Tibial artery (tissue), 4 donors: Measurements from ENCODE around the gene LASP1NB.

Experiments used
- DNase-seq, 2 donors: peaks; one replicate each; pipeline ENCODE4 v3.0.0-alpha.2; 2019
- H3K27ac ChIP-seq, 2 donors: fragments of 200-600 bp; sonication (generic) in 1 of 2; 1 replicate in 1 of 2; 2 replicates in 1 of 2; pipeline ENCODE4 v1.5.1; 2018 to 2019; ENCODE audit warnings: mild to moderate bottlenecking in 1 of 2
- H3K27me3 ChIP-seq, 2 donors: fragments of 200-600 bp; sonication (generic) in 1 of 2; one replicate each; pipeline versions ENCODE4 v1.5.1 to v1.6.0; 2016 to 2019
- H3K36me3 ChIP-seq, 3 donors: fragments of 200-600 bp; sonication (generic) in 2 of 3; one replicate each; pipeline ENCODE4 v1.5.1; 2016 to 2019; ENCODE audit warnings: mild to moderate bottlenecking in 2 of 3
- H3K4me1 ChIP-seq, 4 donors: fragments of 200-600 bp; sonication (generic) in 2 of 4; 1 replicate in 3 of 4; 2 replicates in 1 of 4; pipeline ENCODE4 v1.5.1; 2016 to 2019
- H3K4me3 ChIP-seq, 2 donors: fragments of 200-600 bp; sonication (generic) in 1 of 2; 1 replicate in 1 of 2; 2 replicates in 1 of 2; pipeline ENCODE4 v1.5.1; 2018 to 2019; ENCODE audit warnings: mild to moderate bottlenecking in 2 of 2
- H3K9me3 ChIP-seq, 3 donors: fragments of 200-600 bp; sonication (generic) in 1 of 3; one replicate each; pipeline ENCODE4 v1.5.1; 2016 to 2019
- CTCF ChIP-seq, 2 experiments: fragments of 200-600 bp in 1 of 2; fragments of 450-650 bp in 1 of 2; IDR thresholded peaks; one replicate each; pipeline ENCODE4 v1.5.1; 2017 to 2019; ENCODE audit warnings: antibody characterized with exemption in 2 of 2, mild to moderate bottlenecking in 1 of 2, moderate library complexity in 1 of 2
- intact Hi-C: fragments of 100-400 bp; cut with DNase I; formaldehyde crosslinking; loops from one replicate; pipeline ENCODE4 v1.15.0; 2023; ENCODE audit warnings: low total_unique reads

LASP1NB gene

DNA sequence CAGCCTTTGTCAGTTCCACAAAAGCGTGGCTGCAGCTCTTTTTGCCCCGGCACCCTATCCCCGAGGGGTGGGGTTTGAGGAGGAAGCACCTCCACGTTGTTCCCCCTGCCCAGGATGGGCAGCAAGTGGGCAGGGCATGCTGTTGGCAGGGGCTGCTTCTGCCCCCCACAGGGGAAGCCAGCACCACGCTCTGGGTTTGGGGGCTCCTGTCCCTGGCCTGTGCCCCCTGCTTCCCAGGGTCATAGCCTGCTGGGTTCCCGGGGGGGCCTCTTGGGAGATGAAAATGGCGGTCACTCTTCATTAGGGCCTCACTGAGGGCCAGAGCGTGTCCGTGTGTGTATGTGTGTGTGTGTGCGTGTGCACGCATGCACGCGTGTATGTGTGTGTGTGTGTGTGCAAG, 32.8 kb upstream of the LASP1NB start:
- H3K9me3 ChIP-seq: no peaks in the 10 kb centered on the region
- H3K27ac ChIP-seq: peak overlapping the region; percentile 23 to 77
- intact Hi-C loops: no loop called here
- TF ChIP-seq CTCF (IDR thresholded peaks at IDR 0.05): no peak
- H3K4me3 ChIP-seq: no peak overlapping the region
- peaks cover 27 to 86% (median 38%) of the 10 kb centered on the region in 3 donors for H3K36me3 ChIP-seq
- H3K4me1 ChIP-seq: peaks cover 0 to 91% (median 56%) of the 10 kb centered on the region in 4 donors
- no peaks in the 10 kb centered on the region for H3K27me3 ChIP-seq
- no peak for DNase-seq

- Histone ChIP-seq H3K9me3 (no peaks in the 10 kb centered on the region), H3K4me1 (peaks cover 0 to 91% (median 54%) of the 10 kb centered on the region in 4 donors), H3K36me3 (peaks cover 27 to 84% (median 41%) of the 10 kb centered on the region in 3 donors), H3K27ac (peak overlapping the region; percentile 57 to 77), H3K4me3 (no peak overlapping the region), H3K27me3 (no peaks in the 10 kb centered on the region)
- intact Hi-C loops: no loop called here
- no peak for TF ChIP-seq CTCF (IDR thresholded peaks at IDR 0.05)
- no peak for DNase-seq
These were observed 32.3 kb upstream of the LASP1NB start for GRCh38 chr17:38893113-38893512.

- no peaks in the 10 kb centered on the region for H3K9me3 ChIP-seq
- no peak for DNase-seq
- TF ChIP-seq CTCF (IDR thresholded peaks at IDR 0.05): no peak
- no peaks in the 10 kb centered on the region for H3K27me3 ChIP-seq
- intact Hi-C loops: no loop called here
- peak overlapping the region; percentile 57 to 77 for H3K27ac ChIP-seq
- H3K4me1 ChIP-seq: peaks cover 0 to 91% (median 54%) of the 10 kb centered on the region in 4 donors
- H3K36me3 ChIP-seq: peaks cover 31 to 86% (median 46%) of the 10 kb centered on the region in 3 donors
- no peak overlapping the region for H3K4me3 ChIP-seq
These were observed 31.8 kb upstream of the LASP1NB start for GRCh38 chr17:38893607-38894006.

DNA sequence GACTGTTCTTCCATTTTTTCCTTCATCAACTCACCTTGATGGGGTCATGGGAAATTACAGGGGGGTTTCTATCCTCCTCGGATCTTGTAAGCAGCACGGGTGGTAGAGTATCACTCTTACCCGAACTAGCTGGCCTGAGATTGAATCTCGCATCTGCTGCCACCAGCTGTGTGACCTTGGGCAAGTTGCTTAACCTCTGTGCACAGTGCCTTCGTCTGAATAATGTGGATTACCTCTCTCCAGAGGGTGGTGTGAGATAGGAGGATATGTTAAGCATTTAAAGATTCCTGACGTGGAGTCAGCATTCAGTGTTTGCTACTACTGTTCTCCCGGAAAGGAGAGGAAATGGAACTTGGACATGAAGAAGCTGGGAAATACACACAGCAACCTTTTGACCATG, 31.1 kb upstream of the LASP1NB start:
- H3K9me3 ChIP-seq: no peaks in the 10 kb centered on the region
- intact Hi-C loops: no loop called here
- DNase-seq: no peak
- no peaks in the 10 kb centered on the region for H3K27me3 ChIP-seq
- no peak overlapping the region for H3K4me3 ChIP-seq
- H3K4me1 ChIP-seq: peaks cover 0 to 91% (median 59%) of the 10 kb centered on the region in 4 donors
- TF ChIP-seq CTCF (IDR thresholded peaks at IDR 0.05): no peak
- H3K27ac ChIP-seq: peak overlapping the region; percentile 57 to 77
- H3K36me3 ChIP-seq: peaks cover 38 to 86% (median 52%) of the 10 kb centered on the region in 3 donors

- Histone ChIP-seq H3K27me3 (no peaks in the 10 kb centered on the region), H3K9me3 (no peaks in the 10 kb centered on the region), H3K4me1 (peaks cover 0 to 100% (median 72%) of the 10 kb centered on the region in 4 donors), H3K36me3 (peaks cover 25 to 79% (median 39%) of the 10 kb centered on the region in 3 donors), H3K27ac (peak overlapping the region; percentile 55 to 77), H3K4me3 (no peak overlapping the region)
- DNase-seq: no peak
- intact Hi-C loops: no loop called here
- no peak for TF ChIP-seq CTCF (IDR thresholded peaks at IDR 0.05)
These were observed 29.0 kb upstream of the LASP1NB start for GRCh38 chr17:38896346-38896954.
